Measurements from ENCODE around the gene BICD1.
A peak's percentile ranks its signal among the peaks of the same experiment; 100 is the strongest.

BICD1 gene

DNA sequence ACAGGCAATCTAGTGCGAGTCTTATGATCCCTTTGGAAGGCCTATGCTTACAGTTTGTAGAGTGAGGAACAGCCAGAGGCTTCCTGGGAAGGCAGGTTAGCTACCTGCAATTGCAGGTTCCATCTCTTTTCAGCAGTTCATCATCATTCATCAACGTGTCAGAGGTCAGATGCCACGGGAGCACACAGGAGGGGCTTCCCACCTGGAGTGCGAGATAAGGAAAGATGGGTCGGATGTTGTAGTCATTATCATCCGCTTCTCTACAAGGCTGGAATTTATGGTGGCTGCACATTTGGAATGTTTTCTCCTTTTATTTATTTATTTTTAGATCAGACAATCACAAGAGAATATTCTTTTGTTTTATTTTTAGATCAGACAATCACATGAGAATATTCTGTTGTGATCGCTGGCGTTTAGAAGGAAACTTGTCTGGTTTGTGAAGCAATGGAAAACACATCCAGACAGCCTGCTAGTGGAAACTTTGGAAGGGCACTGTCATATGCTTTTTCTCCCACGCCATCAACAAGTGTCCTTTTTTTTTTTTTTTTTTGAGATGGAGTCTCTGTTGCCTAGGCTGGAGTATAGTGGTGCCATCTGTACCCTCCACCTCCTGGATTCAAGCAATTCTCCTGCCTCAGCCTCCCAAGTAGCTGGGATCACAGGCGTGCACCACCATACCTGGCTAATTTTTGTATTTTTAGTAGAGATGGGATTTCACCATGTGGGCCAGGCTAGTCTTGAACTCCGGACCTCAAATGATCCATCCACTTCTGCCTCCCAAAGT lies 1.9 kb upstream of the BICD1 start:
- no peak for DNase-seq

GRCh38 chr12:32105986-32106516 lies 596 bp upstream of the BICD1 start:
- peak; percentile 4 for DNase-seq

DNA sequence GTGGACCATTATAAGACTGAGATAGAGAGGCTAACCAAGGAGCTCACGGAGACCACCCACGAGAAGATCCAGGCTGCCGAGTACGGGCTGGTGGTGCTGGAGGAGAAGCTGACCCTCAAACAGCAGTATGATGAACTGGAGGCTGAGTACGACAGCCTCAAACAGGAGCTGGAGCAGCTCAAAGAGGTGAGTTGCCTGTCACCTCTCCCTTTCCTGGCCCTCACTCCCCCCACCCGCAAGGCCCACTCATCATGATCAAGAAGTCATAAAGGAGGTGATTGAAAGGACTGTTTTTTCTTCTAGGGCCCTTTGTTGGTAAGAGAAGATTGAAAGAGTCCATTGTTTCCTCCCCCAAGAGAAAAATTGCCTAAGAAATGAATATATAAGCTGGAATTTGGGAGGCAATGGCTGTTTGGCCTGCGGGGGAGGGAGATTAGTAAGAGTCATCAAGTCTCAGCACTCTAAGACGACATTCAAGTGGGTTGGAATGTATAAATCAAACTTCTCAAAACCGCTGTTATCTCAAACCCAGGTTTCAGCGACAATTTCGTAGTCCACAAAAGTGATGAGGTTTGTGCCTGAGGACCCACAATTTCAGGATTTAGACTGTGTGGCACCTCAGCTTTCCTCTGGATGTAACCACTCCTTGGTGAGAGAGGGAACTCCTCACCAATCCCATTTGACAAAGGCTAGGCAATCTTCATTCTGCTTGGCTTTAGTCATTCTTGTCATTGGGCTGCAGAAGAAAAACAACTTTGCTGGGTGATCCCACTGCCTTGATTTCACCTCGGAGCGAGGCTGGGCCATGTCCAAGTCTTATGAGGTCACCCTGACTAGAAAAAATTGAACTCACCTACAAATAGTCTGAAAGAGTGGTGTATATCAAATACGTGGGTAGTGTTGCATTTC lies 966 bp downstream of the BICD1 start:
- DNase-seq, result peak; percentile 57

DNA sequence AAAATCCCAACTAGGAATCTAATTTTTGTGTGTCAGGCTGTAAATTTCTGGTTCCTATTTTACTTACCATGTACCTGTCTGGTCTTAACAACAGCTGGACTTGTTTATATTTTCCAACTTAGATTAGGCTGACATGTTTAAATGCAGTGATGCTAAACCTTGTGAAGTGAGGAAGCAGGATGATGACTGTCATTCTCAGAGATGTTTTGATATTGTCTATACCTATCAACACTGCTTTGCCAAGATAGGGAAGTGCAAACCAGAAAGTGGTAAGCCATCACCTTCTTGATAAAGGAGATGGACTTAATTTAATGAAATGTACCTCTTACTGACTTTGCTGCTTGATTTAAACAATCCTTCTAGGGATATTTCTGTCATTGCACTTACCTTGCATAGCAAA lies 2.1 kb downstream of the BICD1 start:
- DNase-seq, result no peak

DNA sequence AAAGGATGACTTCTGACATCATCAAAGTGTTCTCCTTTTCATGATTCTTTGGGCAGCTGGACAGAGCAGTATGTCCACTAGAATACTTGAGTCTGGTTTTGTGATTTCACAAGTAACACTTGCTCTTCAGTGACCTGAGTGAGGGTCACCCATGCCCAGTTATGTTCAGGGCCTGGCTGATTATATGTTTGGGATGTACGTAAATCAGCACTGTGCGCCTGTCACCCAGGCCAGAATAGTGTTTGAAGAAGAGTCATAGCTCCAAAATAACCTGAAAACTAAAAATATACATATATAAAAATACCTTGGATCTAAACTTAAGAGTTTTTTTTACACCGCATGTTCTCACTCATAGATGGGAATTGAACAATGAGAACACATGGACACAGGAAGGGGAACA lies 3.8 kb downstream of the BICD1 start:
- DNase-seq, result no peak

DNA sequence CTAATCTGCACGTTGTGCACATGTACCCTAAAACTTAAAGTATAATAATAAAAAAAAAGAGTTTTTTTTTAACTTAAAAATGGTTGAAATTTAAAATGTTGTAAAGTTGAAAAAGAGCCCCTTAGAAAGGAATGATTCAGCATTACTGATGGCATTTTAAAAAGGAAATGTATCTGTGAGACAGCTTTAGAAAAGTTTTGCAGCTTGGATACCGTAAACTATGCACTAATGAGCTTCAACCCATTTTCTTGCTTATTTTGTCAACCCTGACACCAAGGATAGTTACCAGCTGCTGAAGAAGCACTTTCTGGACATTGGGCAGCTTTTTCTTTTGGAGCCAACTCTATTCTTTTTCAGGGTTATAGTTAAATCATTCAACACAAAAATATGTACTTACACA lies 4.3 kb downstream of the BICD1 start:
- no peak for DNase-seq

DNA sequence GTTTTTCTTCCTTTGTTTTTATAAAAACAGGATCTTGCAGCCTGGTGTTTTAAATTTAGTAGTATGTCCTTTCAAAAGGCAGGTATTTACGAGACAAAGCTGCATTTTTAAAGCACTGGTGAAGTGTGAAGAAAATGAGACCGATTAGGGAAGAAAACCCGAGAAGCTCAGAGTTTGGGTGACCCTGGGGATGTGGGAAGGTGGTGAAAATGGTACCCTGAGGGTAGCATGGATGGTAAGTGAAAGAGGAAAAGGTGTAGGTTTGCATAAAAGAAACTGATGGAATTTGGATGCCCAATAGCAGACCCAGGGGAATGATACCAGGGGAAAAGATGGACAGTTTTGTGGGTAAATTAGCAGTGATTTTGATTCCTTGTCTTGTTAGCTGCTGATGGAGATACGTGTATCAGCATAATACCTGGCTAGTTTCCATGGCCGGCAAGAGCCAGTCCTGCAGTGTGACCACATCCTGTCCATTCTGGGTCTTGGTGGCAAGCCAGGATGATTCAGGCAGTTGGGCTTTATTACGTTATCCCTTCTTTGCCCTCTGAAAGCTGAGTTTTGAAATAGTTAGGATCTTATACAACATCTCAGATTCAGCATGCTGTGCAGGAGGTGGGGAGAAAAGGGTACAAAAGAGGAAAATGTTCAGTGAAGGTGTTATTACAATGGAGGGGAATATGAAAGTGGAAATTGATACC lies 8.9 kb downstream of the BICD1 start:
- no peak for DNase-seq

DNA sequence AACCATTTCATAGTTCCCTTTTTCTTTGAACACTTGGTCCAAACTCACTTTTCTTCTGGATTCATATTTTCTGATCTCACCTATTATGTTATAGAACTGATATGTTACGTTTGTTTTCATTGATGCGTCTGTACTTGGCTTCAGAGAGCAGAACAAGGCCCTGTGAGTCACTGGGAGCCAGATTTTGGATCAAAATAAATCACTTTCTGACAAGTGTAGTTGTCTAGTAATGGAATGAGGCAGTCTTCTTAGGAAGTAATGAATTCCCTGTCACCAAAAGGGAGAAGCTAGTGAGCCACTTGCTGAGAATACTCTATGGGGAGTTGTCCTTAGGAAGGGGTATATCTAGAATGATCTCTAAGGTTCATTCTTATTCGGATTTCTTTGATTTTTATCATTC lies 10.2 kb downstream of the BICD1 start:
- no peak for DNase-seq

- no peak for DNase-seq
Observed at GRCh38 chr12:32117316-32117715, 10.7 kb downstream of the BICD1 start.

DNA sequence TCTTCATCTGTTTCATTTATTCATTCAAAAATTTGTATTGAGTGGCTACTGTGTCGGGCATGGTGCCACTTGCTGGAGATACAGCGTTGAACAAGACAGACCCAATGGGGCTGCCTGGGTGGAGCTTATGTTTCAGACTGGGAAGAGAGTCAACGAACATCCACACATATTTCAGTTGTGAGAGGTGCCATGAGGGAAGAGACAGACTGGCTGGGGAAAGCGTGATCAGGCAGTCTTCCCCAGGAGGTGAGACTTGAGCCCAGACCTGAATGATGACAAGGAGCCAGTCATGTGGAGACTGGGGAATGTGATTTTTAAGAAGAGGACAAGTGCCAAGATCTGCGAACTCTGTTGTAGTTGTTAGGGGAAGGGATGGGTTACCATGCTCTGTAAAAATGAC lies 12.2 kb downstream of the BICD1 start:
- no peak for DNase-seq

GRCh38 chr12:32120419-32120818 lies 13.8 kb downstream of the BICD1 start:
- no peak for DNase-seq

DNA sequence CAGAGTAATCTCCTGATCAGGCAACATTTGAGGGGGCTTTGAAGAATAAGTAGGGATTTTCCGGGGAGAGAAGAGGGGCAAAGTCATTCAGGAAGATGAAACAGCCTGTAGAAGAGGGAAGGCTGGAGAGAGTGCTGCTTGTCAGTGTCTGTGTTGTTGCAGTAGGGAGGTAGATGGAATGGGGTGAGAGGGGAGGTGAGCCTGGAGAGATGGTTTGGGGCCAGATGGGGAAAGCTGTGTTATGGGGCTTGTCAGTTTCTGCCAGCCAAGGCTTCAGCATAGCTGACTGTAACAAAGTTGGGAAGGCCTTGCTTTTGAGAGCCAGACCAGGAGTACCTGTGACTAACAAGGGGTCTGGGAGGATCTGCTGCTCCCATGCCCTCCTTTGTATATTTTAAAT lies 18.0 kb downstream of the BICD1 start:
- no peak for DNase-seq

- DNase-seq, result no peak
Observed at GRCh38 chr12:32125455-32126084, 18.9 kb downstream of the BICD1 start.

DNA sequence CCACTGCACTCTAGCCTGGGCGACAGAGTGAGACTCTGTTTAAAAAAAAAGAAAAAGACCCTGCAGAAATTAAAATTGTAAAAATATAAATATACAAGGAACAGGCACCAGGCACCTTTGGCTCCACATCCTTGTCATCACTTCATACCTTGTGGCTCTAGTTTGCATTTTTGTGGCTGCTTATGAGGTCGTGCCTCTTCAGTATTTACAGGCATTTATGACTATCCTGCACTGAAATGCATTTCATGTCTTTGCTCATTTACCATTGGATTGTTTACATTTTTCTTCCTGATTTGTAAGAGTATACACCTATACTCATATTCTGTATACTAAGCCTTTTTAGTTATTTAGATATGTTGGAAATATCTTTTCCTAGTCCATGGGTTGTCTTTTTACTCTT lies 20.1 kb downstream of the BICD1 start:
- DNase-seq, result no peak

GRCh38 chr12:32131666-32132065 lies 25.0 kb downstream of the BICD1 start:
- DNase-seq, result no peak

- DNase-seq, result peak; percentile 81
Observed at GRCh38 chr12:32134101-32134888, 27.6 kb downstream of the BICD1 start.

DNA sequence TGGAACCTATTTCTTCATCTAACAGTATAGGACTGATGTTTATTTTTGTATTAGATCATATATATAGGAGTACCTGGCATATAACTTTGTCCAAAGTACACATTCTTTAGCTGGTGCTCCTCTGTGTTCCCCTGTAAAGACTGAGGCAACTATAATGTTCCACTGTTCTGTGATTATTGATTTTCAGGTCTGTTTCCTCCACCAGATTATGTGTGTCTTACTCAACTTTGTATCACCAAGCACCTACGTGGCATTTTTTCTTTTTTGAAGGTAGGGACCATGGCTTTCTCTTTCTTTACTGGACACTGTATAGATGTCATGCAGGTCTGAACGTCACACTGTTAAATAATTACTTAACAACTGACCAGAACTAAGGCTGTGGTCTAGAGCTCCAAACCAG lies 29.3 kb downstream of the BICD1 start:
- no peak for DNase-seq

GRCh38 chr12:32136404-32136803 lies 29.8 kb downstream of the BICD1 start:
- DNase-seq, result no peak

- DNase-seq, result peak; percentile 63
Observed at GRCh38 chr12:32139064-32139421, 32.4 kb downstream of the BICD1 start.

- no peak for DNase-seq
Observed at GRCh38 chr12:32140877-32141276, 34.2 kb downstream of the BICD1 start.

GRCh38 chr12:32145096-32145495 lies 38.4 kb downstream of the BICD1 start:
- DNase-seq, result no peak

Measured in activated CD4-positive, alpha-beta T cell treated with anti-CD3 and anti-CD28 coated beads for 48 hours (primary cell).